ENCODE data around the gene RBM47.
A peak's percentile ranks its signal among the peaks of the same experiment; 100 is the strongest.
"Not testable (repeated sequence)": the region's sequence is repeated elsewhere in the genome, so short reads cannot be mapped to it uniquely, and the experiment has no call there.

The RBM47 gene

DNA sequence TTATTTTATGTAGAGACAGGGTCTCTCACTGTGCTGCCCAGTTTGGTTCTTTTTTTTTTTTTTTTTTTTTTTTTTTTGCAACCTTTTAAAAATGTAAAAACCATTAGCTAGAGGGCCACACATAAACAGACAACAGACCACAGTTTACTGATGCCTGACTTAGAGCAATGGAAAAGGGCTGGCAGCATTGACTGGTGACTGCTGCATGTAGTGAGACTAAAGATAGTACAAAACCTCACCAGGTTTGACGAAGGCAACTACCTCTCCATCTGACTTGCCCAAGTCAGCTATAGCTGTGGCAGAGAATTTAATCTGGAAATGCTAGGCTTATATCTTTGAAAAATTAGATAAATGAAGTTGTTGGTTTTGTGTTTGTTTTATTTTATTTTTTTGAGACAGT lies 102.9 kb downstream of the RBM47 start:
- DNase-seq (ENCODE audit: low read depth): no peak

DNA sequence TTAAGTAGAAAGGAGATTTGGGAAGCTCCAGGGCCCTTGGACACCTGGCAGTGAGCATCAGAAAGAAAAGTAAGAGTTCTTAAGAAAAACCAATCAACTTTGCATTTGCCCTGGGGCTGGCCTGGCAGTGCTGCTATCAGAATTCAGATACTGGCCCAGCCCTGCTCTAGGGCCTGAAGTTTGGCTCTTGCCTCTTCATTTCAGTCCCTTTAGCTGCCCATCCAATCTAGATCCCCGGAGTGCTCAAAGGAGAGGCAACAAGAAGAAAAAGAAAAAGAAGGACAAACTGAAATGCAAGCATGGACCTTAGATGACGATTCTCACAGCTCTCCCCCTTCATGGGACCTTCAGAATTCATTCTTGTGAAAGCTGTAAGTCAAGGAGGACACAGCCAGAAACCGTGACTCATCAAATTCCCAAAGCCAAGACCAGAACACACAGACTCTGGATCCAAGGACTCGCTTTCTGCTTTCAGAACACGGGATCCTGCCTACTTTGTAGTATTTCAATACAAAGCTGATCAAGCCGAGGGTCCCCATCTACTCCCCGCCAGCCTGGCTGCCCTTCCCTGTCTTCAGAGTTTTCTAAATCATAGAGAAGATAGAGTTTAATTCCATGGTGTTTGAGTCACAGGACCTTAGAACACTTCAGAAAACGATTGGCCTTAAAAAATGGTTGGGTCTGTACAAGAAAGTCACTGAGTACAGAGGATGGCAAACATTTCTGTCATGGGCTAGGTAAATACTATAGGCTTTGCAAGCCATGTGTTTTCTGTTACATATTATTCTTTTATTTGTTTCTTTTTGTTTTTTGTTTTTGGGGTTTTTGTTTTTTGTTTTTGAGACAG lies 103.7 kb downstream of the RBM47 start:
- peak; percentile 94 for DNase-seq (ENCODE audit: low read depth)

DNA sequence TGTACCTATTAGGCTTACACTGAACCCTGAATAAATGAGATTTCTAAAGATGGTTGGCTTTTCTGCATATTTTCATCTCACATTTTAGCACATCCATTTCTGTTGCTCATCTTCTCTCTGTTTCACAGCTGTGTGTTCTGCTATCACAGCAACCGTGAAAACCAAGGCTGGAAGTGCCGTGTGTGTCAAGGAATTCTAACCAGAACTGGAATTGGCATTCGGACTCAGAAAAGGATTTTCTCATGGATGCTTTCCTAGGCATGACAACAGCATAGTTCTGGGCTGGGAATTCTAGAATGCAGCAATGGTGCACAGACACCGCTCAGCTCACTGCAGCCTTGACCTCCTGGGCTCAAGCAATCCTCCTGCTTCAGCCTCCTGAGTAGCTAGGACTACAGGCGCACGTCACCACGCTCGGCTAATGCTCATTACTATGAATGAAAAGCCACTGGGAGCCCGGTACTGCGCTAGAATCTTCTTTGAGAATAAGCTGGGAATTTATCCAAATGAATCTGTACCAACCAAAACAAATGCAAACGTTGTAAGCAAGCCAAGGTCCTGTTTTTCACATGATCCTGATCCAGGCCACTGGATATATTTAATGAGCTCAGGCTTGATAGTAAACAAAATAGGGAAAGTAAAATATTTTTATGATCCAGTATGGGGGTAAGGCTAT lies 105.2 kb downstream of the RBM47 start:
- peak; percentile 44 for DNase-seq (ENCODE audit: low read depth)

- no peak for DNase-seq (ENCODE audit: low read depth)
Observed at GRCh38 chr4:40523581-40523980, 106.1 kb downstream of the RBM47 start.

GRCh38 chr4:40521957-40522356 lies 107.7 kb downstream of the RBM47 start:
- no peak for DNase-seq (ENCODE audit: low read depth)

DNA sequence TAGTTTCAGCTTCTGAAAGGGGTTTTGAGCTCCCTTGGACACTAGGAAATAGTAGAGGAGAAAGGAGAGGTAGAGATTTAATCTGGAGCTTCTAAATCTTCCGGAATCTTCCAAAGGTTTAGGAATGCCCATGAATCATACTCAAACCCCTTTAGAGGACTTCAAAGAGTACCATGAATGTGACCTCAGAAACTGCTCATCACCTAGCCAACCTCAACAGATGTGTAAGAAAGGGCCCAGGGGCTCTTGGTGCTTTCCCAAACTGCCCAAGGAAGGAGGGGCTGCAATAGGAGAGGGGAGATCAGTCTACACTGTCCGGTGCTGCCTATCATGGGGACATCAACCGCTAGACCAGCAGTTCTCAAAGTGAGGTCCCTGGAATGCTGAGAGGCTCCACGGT lies 109.1 kb downstream of the RBM47 start:
- DNase-seq (ENCODE audit: low read depth): no peak

DNA sequence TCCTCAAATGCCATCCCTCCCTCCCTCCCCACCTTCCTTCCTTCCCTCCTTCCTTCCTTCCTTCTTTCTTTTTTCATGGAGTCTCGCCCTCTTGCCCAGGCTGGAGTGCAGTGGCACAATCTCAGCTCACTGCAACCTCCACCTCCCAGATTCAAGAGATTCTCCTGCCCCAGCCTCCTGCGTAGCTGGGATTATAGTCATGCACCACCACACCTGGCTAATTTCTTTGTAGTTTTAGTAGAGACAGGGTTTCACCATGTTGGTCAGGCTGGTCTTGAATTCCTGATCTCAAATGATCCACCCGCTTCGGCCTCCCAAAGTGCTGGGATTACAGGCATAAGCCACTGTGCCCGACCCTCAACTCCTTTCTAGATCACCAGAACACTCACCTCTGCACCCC lies 112.6 kb downstream of the RBM47 start:
- DNase-seq (ENCODE audit: low read depth): not testable (repeated sequence)

DNA sequence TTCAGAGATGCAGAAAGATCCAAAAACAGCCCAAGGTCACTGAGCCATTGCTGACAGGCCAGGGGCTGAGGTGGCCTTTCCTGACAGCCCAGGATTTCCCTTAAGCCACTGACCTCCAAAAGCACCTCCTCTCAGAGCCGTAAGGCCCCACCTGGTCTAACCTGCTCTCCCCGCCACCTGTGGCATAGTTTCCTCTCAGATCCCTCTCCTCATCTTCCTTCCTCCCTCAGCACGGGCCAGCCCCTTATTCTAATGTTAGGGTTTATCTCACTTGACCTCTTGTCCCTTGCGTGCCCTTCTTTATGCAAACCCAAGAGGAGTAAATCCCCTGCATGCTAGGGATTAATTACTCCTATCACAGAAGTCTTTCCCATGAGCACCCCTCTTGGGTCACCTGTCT lies 113.0 kb downstream of the RBM47 start:
- no peak for DNase-seq (ENCODE audit: low read depth)

DNA sequence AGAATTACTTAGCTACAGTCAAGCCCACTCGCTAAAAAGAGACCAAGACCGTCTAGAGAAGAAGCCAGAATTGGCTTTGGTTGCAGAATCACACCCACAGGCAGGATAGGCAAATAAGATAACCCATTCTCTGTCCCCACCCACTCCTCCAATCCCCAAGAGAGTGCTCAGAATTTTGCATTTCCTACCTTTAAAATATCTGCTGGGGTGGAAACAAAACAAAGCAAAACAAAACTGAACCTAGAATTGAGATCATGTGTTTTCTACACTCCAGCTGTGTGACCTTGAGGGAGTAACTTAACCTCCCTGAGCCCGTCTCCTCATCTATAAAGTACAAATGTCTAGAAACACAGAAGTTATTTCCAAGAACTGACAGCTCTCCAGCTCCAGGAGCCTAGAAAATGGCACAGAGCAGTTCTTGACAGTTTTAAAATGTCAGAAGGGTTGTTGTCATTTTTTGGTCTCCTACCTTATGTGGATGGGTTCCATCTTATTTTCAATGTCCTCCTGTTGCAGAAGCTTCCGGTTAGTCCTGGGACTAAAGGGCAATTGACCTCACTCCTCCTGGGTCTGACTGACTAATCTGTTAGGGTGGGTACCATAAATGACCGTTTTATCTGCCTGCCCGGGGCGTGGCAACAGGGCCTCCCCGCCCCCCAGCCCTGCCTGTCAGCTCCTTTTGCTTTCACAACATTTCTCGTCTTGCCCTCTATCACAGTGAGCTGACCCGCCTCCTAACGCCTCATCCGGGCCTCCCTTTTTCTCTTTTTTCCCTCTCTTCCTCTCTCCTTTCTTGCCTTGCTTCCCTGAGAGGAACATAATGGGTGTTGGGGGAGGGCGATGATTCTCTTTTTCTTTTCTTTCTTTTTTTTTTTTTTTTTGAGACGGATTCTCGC lies 114.0 kb downstream of the RBM47 start:
- DNase-seq (ENCODE audit: low read depth): no peak

- peak; percentile 19 for DNase-seq (ENCODE audit: low read depth)
Observed at GRCh38 chr4:40515037-40515397, 114.6 kb downstream of the RBM47 start.

DNA sequence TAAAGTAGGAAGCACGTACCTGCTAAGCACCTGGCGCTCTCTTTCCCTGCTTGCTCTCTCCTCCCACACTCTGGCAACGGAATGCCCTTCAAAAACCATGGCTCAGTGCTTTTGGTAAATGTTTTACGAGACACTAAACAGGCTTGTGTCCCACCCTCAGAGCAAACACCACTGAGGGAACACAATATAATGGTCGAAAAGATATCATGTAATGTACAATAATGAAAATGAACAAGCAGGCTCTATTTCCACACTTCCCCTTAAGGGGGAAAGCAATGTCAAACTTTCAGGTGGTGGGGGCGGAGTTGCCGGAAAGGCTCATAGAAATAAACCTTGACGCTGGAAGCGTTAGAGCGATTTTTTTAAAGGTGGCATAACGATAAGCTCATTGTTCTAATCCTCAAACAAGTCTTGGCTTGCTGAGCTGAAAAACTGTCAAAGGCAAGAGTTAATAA lies 115.1 kb downstream of the RBM47 start:
- no peak for DNase-seq (ENCODE audit: low read depth)

- no peak for DNase-seq (ENCODE audit: low read depth)
Observed at GRCh38 chr4:40511036-40511614, 118.5 kb downstream of the RBM47 start.

DNA sequence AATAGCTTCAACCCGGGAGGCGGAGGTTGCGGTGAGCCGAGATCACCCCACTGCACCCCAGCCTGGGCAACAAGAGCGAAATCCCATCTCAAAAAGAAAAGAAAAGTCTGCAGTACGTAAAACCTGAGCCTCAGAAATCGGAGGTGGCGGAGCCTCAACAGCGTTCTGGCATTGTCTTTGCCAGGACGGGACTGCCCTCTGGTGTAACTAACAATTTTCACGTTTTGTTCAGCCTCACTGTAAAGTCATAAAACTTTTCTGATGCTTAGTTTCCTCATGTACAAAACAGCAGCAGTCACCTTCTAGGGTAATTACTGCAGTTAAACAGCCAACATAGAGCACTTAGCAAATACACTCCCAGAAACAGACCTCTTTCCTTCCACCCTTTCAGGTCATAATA lies 121.7 kb downstream of the RBM47 start:
- DNase-seq (ENCODE audit: low read depth): no peak

DNA sequence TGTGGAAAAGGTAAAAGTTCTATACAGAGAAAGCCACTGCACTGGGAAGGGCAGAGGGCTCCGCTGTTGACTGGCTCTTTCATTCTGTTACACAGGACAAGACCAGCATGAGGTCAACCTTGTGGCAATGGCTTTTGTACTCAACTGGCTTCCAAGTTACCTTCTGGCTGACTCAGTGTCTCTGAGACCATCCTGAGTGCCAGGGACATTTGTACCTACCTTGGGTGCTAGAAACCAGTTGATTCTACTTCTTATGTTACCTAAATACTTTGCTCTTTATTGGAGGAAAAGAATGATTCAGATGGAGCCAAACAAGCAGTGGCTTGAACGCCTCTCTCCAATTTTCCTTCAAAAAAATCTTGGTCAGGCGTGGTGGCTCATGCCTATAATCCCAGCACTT lies 123.2 kb downstream of the RBM47 start:
- no peak for DNase-seq (ENCODE audit: low read depth)

- DNase-seq (ENCODE audit: low read depth): no peak
Observed at GRCh38 chr4:40506066-40506465, 123.6 kb downstream of the RBM47 start.

DNA sequence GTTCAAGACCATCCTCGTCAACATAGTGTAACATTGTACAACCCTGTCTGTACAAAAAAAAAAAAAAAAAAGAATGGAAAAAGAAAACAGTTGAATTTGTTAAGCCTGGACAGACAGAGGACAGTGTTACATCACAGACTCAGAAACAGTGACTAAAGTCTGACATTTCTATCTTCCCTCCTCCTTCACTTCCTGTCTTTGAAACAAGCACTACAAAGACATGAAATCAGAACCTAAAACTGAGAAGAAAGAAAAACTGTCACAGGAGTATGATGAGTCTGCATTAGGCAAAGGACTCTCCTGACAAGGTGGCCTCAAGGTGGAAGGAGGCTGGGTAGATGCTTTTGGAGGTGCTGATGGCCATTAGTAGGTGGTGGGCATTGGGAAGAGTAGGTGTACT lies 126.7 kb downstream of the RBM47 start:
- DNase-seq (ENCODE audit: low read depth): no peak

DNA sequence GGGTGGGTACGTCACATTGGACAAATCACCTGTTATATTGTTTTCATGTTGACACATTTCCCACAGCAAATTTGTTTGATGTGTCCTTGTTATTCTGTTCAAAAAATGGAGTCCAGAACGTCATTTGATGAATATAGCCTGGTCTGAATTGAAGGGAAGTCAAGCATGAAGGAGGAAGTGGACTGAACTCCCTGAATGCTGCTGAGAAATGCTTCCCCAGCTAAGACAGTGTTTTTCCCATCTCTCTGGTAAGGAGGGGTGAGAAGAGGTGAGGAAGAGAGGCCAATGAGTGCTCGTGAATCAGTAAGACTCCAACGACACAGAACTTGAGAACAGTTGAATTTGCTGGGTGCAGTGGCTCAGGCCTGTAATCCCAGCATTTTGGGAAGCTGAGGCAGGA lies 127.4 kb downstream of the RBM47 start:
- DNase-seq (ENCODE audit: low read depth): no peak

- no peak for DNase-seq (ENCODE audit: low read depth)
Observed at GRCh38 chr4:40500781-40501180, 128.9 kb downstream of the RBM47 start.

DNA sequence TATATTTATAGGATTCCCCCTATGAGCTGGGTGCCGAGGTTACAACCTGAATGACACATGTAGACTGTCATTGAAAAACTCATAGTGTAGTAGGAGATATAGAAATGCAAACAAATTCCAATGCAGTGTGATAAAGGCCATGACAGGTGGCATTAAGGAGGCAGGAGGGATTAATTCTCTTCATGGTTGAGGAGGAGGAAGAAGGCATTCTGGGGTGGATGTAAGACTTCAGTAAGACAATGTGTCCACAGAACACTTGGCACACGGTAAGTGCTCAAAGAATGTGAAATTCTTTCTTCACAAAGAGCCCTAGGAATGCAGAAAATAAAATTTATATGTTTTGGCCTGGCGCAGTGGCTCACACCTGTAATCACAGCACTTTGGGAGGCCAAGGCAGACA lies 136.5 kb downstream of the RBM47 start:
- DNase-seq (ENCODE audit: low read depth): no peak

DNA sequence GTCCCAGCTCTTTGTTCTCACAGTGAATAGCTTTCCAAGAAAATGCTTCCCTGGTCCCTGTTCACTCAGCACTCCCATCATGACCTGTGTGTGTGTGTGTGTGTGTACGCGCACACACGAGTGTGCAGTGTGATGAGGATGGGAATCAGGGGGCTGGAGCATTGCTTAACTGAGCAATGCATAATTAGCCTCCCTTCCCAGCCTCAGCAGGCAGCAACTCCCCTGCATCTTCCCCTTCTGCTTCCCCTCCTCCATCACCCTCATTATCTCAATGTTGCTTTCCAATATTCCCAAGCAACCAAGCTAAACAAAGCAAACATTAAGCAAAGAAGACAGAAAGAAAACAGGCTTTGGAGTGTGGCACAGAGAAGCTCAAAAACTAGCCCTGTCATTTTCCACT lies 137.0 kb downstream of the RBM47 start:
- DNase-seq (ENCODE audit: low read depth): no peak

- DNase-seq (ENCODE audit: low read depth): no peak
Observed at GRCh38 chr4:40490481-40490880, 139.2 kb downstream of the RBM47 start.

- peak; percentile 31 for DNase-seq (ENCODE audit: low read depth)
Observed at GRCh38 chr4:40489961-40490360, 139.7 kb downstream of the RBM47 start.
